ENCODE results near the gene CCDC85B. TPM values are rescaled to one million over a fixed set of nuclear protein-coding genes. Genes with fewer than 3 reads are reported as not detected.
A peak's percentile ranks its signal among the peaks of the same experiment; 100 is the strongest.

The CCDC85B gene
- total RNA-seq, 1 donor from 2014 or later = 32.7 TPM

DNA sequence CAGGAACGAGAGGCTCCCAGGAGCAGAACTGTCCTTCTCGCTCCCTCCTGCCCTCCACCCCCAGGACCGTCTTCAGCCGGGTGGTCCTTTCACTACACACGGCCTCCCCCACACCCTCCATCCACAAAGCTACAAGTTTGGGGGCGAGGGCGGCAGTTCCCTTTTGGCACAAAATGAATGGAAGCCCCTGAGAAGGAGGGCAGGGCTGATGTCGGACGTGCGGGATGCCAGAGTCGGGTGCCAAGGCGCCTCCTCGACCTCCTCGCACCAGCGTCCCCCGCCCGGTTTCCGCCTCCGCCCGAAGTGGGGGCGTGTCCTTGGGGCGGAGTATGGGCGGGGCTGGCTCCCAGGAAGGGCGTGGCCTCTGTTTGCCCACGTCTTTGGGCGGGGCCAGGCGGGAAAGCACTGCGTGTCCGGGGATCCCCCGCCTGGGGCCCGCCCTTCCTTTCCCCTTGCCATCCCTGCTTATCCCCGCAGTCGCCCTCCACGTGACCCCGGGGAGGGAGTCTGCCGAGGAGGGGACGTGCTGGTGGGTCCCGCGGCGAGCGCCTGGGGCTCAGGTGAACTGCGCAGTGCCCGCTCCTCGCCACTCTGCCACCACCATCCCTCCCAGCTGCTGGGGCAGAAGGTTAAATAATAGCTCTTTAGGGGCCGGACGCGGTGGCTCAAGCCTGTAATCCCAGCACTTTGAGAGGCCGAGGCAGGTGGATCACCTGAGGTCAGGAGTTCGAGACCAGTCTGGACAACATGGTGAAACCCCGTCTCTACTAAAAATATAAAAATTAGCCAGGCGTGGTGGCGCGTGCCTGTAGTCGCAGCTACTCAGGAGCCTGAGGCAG is 16.9 kb upstream of the CCDC85B start:
- H3K27ac ChIP-seq (replicated peaks) = peak overlapping the region; percentile 98
- H3K9me3 ChIP-seq (replicated peaks) = no peaks in the 10 kb centered on the region
- H3K27me3 ChIP-seq (ENCODE audit: low read depth) = no peaks in the 10 kb centered on the region
- peaks cover 9% of the 10 kb centered on the region for H3K36me3 ChIP-seq
- peak; percentile 96 for DNase-seq
- TF ChIP-seq, protein P1, sequence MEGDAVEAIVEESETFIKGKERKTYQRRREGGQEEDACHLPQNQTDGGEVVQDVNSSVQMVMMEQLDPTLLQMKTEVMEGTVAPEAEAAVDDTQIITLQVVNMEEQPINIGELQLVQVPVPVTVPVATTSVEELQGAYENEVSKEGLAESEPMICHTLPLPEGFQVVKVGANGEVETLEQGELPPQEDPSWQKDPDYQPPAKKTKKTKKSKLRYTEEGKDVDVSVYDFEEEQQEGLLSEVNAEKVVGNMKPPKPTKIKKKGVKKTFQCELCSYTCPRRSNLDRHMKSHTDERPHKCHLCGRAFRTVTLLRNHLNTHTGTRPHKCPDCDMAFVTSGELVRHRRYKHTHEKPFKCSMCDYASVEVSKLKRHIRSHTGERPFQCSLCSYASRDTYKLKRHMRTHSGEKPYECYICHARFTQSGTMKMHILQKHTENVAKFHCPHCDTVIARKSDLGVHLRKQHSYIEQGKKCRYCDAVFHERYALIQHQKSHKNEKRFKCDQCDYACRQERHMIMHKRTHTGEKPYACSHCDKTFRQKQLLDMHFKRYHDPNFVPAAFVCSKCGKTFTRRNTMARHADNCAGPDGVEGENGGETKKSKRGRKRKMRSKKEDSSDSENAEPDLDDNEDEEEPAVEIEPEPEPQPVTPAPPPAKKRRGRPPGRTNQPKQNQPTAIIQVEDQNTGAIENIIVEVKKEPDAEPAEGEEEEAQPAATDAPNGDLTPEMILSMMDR (IDR thresholded peaks at IDR 0.05; ENCODE audit: borderline replicate concordance) = no peak
- H3K4me1 ChIP-seq = peaks cover 44% of the 10 kb centered on the region
- H3K4me3 ChIP-seq = peak overlapping the region; percentile 76
- intact Hi-C loops (cut with micrococcal nuclease) = no loop called here

DNA sequence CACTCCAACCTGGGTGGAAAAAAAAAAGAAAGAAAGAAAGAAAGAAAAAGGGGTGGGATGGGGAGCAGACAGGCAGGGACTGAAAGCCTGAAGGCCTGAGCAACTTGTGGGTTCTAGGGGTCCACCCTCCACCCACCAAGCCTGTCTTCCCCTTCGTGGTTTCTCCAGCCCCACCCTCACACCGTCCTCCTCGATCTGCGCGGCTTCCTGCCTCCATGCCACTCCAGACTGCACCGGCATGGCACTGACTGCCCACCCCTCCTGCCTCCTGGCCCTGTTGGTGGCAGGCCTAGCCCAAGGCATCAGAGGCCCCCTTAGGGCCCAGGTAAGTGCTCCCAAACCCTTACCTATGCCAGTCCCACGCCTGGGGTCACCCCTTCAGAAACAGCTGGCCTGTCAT is 10.9 kb upstream of the CCDC85B start, which contains the start of gene CTSW:
TSS of gene CTSW (plus strand) at position 221 of the 400 bp plus-strand sequence. CDS start at position 239, 18 bp downstream.
- Histone ChIP-seq H3K4me3 (no peak within 1 kb of the TSS), H3K27me3 (ENCODE audit: low read depth) (no peaks in the 10 kb centered on the region), H3K36me3 (peaks cover 25% of the 10 kb centered on the region), H3K27ac (replicated peaks) (no peak within 1 kb of the TSS), H3K4me1 (peaks cover 6% of the 10 kb centered on the region), H3K9me3 (replicated peaks) (no peaks in the 10 kb centered on the region)
- no peak for DNase-seq
- TF ChIP-seq, protein P1 (IDR thresholded peaks at IDR 0.05; ENCODE audit: borderline replicate concordance) = no peak
- intact Hi-C loops (cut with micrococcal nuclease) = loop anchor here (10.0 kb wide), 1 partner anchor 115 kb away; no protein-coding TSS in a partner anchor

DNA sequence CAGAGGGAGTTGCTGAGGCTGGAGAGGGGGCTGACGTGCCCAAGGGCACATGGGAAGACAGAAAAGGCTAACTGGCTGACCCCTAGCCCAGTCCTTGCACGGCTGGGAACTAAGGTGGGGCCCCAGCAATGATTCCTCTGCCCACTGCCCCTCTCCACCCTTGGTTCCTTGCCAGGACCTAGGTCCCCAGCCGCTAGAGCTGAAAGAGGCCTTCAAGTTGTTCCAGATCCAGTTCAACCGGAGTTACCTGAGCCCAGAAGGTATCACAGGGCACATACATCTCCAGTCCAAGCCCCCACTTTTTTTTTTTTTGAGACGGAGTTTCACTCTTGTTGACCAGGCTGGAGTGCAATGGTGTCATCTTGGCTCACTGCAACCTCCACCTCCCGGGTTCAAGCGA is 10.4 kb upstream of the CCDC85B start:
- no peaks in the 10 kb centered on the region for H3K27me3 ChIP-seq (ENCODE audit: low read depth)
- TF ChIP-seq, protein P1 (IDR thresholded peaks at IDR 0.05; ENCODE audit: borderline replicate concordance) = no peak
- H3K4me1 ChIP-seq = peaks cover 10% of the 10 kb centered on the region
- H3K4me3 ChIP-seq = no peak overlapping the region
- DNase-seq = no peak
- intact Hi-C loops (cut with micrococcal nuclease) = loop anchor here (10.0 kb wide), 1 partner anchor 115 kb away; no protein-coding TSS in a partner anchor
- H3K9me3 ChIP-seq (replicated peaks) = no peaks in the 10 kb centered on the region
- H3K27ac ChIP-seq (replicated peaks) = no peak overlapping the region
- H3K36me3 ChIP-seq = peaks cover 25% of the 10 kb centered on the region

DNA sequence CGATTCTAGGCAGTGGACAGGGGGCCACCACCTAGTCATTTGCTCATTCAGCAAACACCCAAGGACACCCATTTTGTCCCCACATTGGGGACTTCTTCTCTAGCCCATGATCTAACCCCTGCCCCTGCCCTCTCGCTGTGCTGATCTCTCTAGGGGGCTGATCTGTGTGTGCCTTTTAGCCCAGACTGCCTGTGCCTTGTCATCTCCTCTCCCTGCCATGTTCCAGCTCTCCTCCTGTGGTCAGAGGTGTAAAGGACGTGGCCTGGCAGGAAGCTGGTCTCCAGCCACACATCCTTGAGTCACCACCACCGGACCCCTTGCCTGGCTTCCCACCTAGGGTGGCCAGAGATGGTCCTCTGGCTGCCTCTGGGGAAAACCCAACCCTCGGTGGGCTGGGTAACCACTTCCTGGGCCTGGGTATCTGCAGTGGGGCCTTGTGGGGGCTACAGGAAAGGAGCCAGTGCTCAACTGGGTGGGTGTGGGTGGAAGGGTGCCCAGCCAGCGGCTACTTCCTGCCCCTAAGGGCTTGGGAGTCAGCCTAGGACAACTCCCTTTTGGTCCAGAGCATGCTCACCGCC is 9.5 kb upstream of the CCDC85B start:
- TF ChIP-seq, protein P1 (IDR thresholded peaks at IDR 0.05; ENCODE audit: borderline replicate concordance) = no peak
- no peak for DNase-seq
- Histone ChIP-seq H3K36me3 (peaks cover 33% of the 10 kb centered on the region), H3K4me3 (no peak overlapping the region), H3K27ac (replicated peaks) (no peak overlapping the region), H3K27me3 (ENCODE audit: low read depth) (no peaks in the 10 kb centered on the region), H3K4me1 (peaks cover 14% of the 10 kb centered on the region), H3K9me3 (replicated peaks) (no peaks in the 10 kb centered on the region)
- intact Hi-C loops (cut with micrococcal nuclease) = loop anchor here (10.0 kb wide), 1 partner anchor 114 kb away; no protein-coding TSS in a partner anchor

DNA sequence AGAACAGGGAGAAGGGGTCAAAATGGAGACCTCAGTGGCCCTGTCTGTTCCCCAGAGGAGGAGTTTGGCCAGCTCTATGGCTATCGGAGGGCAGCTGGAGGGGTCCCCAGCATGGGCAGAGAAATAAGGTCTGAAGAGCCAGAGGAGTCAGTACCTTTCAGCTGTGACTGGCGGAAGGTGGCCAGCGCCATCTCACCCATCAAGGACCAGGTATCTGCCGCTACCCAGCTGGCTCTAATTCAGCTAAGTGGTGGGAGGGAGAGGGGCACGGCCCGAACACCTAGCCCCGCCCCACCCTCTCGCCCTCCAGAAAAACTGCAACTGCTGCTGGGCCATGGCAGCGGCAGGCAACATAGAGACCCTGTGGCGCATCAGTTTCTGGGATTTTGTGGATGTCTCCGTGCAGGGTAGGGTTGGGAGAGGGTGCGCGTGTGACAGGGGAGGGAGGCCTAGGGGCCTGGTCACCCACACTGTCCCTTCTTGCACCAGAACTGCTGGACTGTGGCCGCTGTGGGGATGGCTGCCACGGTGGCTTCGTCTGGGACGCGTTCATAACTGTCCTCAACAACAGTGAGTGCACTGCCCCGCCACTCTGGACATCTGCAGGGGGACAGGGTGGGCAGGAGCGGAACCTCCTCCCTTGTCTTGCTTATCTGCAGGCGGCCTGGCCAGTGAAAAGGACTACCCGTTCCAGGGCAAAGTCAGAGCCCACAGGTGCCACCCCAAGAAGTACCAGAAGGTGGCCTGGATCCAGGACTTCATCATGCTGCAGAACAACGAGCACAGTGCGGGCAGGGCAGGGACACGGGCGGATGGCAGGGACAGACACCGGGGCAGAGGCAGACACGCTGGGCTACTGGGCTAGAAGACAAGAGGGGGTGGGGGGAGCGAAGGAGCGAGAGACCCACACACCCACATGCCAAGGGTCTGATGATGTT is 8.1 kb upstream of the CCDC85B start:
- Histone ChIP-seq H3K4me1 (peaks cover 24% of the 10 kb centered on the region), H3K36me3 (peaks cover 44% of the 10 kb centered on the region)

More for the DNA sequence above, 8.1 kb upstream of the CCDC85B start:
- H3K27me3 ChIP-seq (ENCODE audit: low read depth) = no peaks in the 10 kb centered on the region
- DNase-seq = no peak
- TF ChIP-seq, protein P1 (IDR thresholded peaks at IDR 0.05; ENCODE audit: borderline replicate concordance) = no peak
- no peaks in the 10 kb centered on the region for H3K9me3 ChIP-seq (replicated peaks)
- intact Hi-C loops (cut with micrococcal nuclease) = loop anchor here (10.0 kb wide), 1 partner anchor 112 kb away; no protein-coding TSS in a partner anchor
- no peak overlapping the region for H3K27ac ChIP-seq (replicated peaks)
- no peak overlapping the region for H3K4me3 ChIP-seq
